OCI-LY7 (cell line): ENCODE data around the gene AVL9.

Source experiments
- CTCF ChIP-seq: fragments of 200-600 bp; sonication (generic); conservative IDR thresholded peaks from 2 replicates; pipeline ENCODE4 v1.5.1; 2014; ENCODE audit warnings: mild to moderate bottlenecking, antibody characterized with exemption, low read length, moderate library complexity, mixed read lengths
- EZH2phosphoT487 ChIP-seq: fragments of 200-600 bp; sonication (generic); IDR thresholded peaks from 2 replicates; pipeline ENCODE4 v1.6.1; 2018; ENCODE audit warnings: low read depth, borderline replicate concordance, mild to moderate bottlenecking, mixed run types, antibody characterized with exemption, low read length, moderate library complexity, mixed read lengths

DNA sequence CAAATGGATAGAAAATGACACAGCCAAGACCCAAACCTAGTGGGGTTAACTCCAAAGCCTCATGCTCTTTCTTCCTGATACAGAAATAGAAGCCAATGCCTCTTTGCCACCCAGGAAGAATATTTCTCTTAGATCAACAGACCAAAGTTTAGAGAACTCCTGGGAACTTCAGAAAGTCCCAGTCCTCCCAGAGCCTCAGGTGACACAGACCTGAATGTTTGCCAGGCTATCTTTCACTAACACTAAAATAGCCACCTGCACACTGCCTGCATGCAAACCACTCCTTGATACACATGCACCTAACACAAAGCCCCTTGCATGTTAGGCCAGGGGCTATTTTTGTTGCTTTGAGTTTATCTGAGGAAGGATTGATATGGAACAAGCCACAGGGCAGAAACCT, 32.8 kb upstream of the AVL9 start:
- no peak for TF ChIP-seq CTCF
- TF ChIP-seq EZH2phosphoT487: no peak
